ENCODE data around the gene KLF1. TPM values are rescaled to one million over a fixed set of nuclear protein-coding genes. Genes with fewer than 3 reads are reported as not detected.

Gene KLF1
- total and polyA plus RNA-seq, 12 donors, result 0.23 to 0.83 (median 0.24) TPM; not detected in 9

GRCh38 chr19:12899891-12900518, 13.0 kb upstream of the KLF1 start:
- DNase-seq, result no peak
- Histone ChIP-seq H3K4me1 (replicated peaks in 1 of 2) (no peaks in the 10 kb centered on the region), H3K9me3 (replicated peaks in 1 of 3) (no peaks in the 10 kb centered on the region), H3K4me3 (no peak overlapping the region), H3K36me3 (replicated peaks in 1 of 2) (peaks cover 0 to 8% of the 10 kb centered on the region in 2 donors), H3K27ac (no peak overlapping the region), H3K27me3 (no peaks in the 10 kb centered on the region)
- TF ChIP-seq POLR2A (IDR thresholded peaks at IDR 0.05) (no peak), CTCF (IDR thresholded peaks at IDR 0.05) (no peak)
- intact Hi-C loops (cut with DNase I), result no loop called here
- WGBS, 4 donors, result 91 to 95% (median 92%) methylated on average over 9 to 10 of the region's 10 CpGs

DNA sequence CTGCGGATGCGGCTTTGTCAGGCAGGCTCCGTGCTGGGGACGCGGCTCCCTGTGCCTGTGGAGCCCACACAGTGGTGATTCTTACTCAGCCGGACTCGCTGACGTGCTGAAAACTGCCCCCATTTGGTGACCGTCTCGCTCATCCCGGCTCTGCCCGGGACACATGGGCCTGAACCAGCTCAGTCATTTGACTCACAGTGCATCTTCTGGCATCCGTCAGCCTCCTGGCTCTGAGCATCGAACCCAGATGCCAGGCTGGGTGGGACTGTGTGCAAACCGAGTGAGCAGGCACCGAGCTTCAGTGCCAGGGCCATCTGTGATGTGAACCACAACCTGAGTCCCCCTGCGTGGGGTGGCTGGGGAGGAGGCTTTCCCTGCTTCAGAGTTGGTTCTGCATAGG, 9.5 kb upstream of the KLF1 start:
- no peaks in the 10 kb centered on the region for H3K27me3 ChIP-seq
- no peak overlapping the region for H3K4me3 ChIP-seq
- no peak for TF ChIP-seq CTCF (IDR thresholded peaks at IDR 0.05)
- TF ChIP-seq POLR2A (IDR thresholded peaks at IDR 0.05), result no peak
- peaks cover 6 to 9% of the 10 kb centered on the region in 2 donors for H3K4me1 ChIP-seq (replicated peaks in 1 of 2)
- no peak overlapping the region for H3K27ac ChIP-seq
- intact Hi-C loops (cut with DNase I), result no loop called here
- whole genome bisulfite sequencing, 4 donors, result 91 to 95% (median 94%) methylated on average over 7 to 17 of the region's 17 CpGs
- H3K36me3 ChIP-seq (replicated peaks in 1 of 2), result peaks cover 0 to 18% of the 10 kb centered on the region in 2 donors
- H3K9me3 ChIP-seq (replicated peaks in 1 of 3), result no peaks in the 10 kb centered on the region
- no peak for DNase-seq

DNA sequence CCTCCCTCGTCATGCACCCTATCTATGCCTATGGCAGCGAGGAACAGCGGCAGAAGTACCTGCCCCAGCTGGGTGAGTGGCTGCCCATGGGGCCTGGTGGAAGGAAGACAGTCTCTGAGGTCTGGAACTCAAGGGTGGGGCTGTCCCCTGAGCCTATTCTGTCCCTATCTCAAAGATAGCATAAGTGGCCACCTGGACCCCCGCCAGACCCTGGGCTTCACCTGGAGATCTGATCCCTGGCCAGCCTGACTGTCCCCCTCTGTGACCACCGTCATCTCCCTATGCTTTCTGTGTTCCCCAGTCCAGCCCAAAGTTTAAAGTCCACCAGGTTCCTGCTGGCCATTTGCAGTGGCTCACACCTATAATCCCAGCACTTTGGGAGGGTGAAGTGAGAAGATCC, 6.6 kb upstream of the KLF1 start:
- peaks cover 0 to 18% of the 10 kb centered on the region in 2 donors for H3K36me3 ChIP-seq (replicated peaks in 1 of 2)
- intact Hi-C loops (cut with DNase I), result no loop called here
- 91 to 96% (median 95%) methylated on average over 5 of the region's 5 CpGs for WGBS, 4 donors

DNA sequence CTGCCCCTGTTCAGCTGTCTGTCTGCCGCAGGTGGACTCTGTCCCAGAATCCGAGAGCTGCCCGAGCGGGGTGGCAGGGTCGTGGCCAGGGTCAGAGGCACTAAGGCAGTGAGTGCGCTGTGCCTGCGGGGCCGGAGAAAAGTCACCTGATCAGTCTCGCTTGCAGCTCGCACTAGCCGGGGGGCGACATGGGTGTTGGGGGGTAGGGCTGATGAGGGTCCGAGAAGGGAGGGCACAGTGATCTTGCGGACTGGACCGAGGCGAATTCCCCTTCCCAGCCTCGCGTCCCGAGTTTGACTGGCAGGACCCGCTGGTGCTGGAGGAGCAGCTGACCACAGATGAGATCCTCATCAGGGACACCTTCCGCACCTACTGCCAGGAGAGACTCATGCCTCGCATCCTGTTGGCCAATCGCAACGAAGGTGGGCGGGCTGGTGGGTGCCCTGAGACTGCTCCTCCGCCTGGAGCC, 4.6 kb upstream of the KLF1 start:
- intact Hi-C loops (cut with DNase I), result no loop called here

More for the DNA sequence above, 6.6 kb upstream of the KLF1 start:
- Histone ChIP-seq H3K27ac (no peak overlapping the region), H3K4me1 (replicated peaks in 1 of 2) (peaks cover 7 to 11% of the 10 kb centered on the region in 2 donors), H3K4me3 (no peak overlapping the region), H3K27me3 (no peaks in the 10 kb centered on the region), H3K9me3 (replicated peaks in 1 of 3) (no peaks in the 10 kb centered on the region)
- no peak for TF ChIP-seq POLR2A (IDR thresholded peaks at IDR 0.05)
- TF ChIP-seq CTCF (IDR thresholded peaks at IDR 0.05), result no peak
- DNase-seq, result no peak

More for the DNA sequence above, 4.6 kb upstream of the KLF1 start:
- 3 to 80% (median 13%) methylated on average over 1 to 26 of the region's 26 CpGs for WGBS, 4 donors
- Histone ChIP-seq H3K27me3 (no peaks in the 10 kb centered on the region), H3K9me3 (replicated peaks in 1 of 3) (no peaks in the 10 kb centered on the region), H3K36me3 (replicated peaks in 1 of 2) (peaks cover 0 to 16% of the 10 kb centered on the region in 2 donors), H3K4me1 (replicated peaks in 1 of 2) (peaks cover 7 to 11% of the 10 kb centered on the region in 2 donors), H3K4me3 (peak overlapping the region in 3 of 4 donors; percentile 79 to 85 (median 81)), H3K27ac (peak overlapping the region in 1 of 5 donors; percentile 74)
- DNase-seq, result no peak
- no peak for TF ChIP-seq POLR2A (IDR thresholded peaks at IDR 0.05)
- no peak for TF ChIP-seq CTCF (IDR thresholded peaks at IDR 0.05)
